HG03342 (cell line): Measurements from ENCODE around the gene HAL.
A peak's percentile ranks its signal among the peaks of the same experiment; 100 is the strongest.

Experiments
- ATAC-seq: cut with Tn5 transposase; IDR thresholded peaks from one replicate; pipeline ENCODE4 v1.9.1; 2021; ENCODE audit warnings: mild to moderate bottlenecking, moderate library complexity; ENCODE audit not compliant: unreplicated experiment

Gene HAL

GRCh38 chr12:96015672-96016071 lies 19.5 kb upstream of the HAL start:
- ATAC-seq = no peak

- ATAC-seq = no peak
Measured at GRCh38 chr12:96014943-96015599, 18.9 kb upstream of the HAL start.

GRCh38 chr12:96007729-96008128 lies 11.6 kb upstream of the HAL start:
- ATAC-seq = no peak

- no peak for ATAC-seq
Measured at GRCh38 chr12:96006727-96007126, 10.6 kb upstream of the HAL start.

GRCh38 chr12:96000858-96001257 lies 4.7 kb upstream of the HAL start:
- ATAC-seq = no peak

- ATAC-seq = no peak
Measured at GRCh38 chr12:95999484-95999883, 3.3 kb upstream of the HAL start.

- ATAC-seq = peak; percentile 97
Measured at GRCh38 chr12:95998611-95999286, 2.6 kb upstream of the HAL start.

GRCh38 chr12:95997911-95998510 lies 1.9 kb upstream of the HAL start:
- ATAC-seq = no peak

GRCh38 chr12:95997276-95997675 lies 1.1 kb upstream of the HAL start:
- ATAC-seq = no peak

- no peak for ATAC-seq
Measured at GRCh38 chr12:95995238-95996031, 709 bp downstream of the HAL start.

- ATAC-seq = no peak
Measured at GRCh38 chr12:95994476-95994875, 1.7 kb downstream of the HAL start.

- no peak for ATAC-seq
Measured at GRCh38 chr12:95993907-95994306, 2.2 kb downstream of the HAL start.

GRCh38 chr12:95990136-95990535 lies 6.0 kb downstream of the HAL start:
- ATAC-seq = no peak

GRCh38 chr12:95989504-95990123 lies 6.5 kb downstream of the HAL start:
- ATAC-seq = no peak

GRCh38 chr12:95988506-95989275 lies 7.5 kb downstream of the HAL start:
- ATAC-seq = no peak

GRCh38 chr12:95986635-95987570 lies 9.2 kb downstream of the HAL start:
- ATAC-seq = no peak

GRCh38 chr12:95984682-95985081 lies 11.5 kb downstream of the HAL start:
- no peak for ATAC-seq

- no peak for ATAC-seq
Measured at GRCh38 chr12:95982602-95983001, 13.5 kb downstream of the HAL start.

- ATAC-seq = no peak
Measured at GRCh38 chr12:95980437-95980836, 15.7 kb downstream of the HAL start.
